Measurements from ENCODE around the gene COL4A2. TPM values are rescaled to one million over a fixed set of nuclear protein-coding genes. Genes with fewer than 3 reads are reported as not detected.

The COL4A2 gene
- total and polyA plus RNA-seq, 2 donors (not counting 1 experiment from before 2014, with no cell fraction given), result 0.17 TPM; not detected in 1

- no peaks in the 10 kb centered on the region for H3K9me3 Mint-ChIP-seq (ENCODE audit: insufficient read depth)
- Histone ChIP-seq H2AFZ (ENCODE audit: insufficient read depth, low read depth, low read length, poor library complexity, severe bottlenecking) (no peak overlapping the region), H3K27ac (ENCODE audit: low read length in 2 of 2) (no peak overlapping the region), H3K9me3 (ENCODE audit: control extremely low read depth in 1 of 3, control insufficient read depth in 2 of 3, insufficient read depth in 1 of 3, low read length in 2 of 3) (no peaks in the 10 kb centered on the region), H3K27me3 (replicated peaks in 1 of 4; ENCODE audit: control extremely low read depth in 1 of 4, control insufficient read depth in 3 of 4, insufficient read depth in 4 of 4, low read length in 3 of 4) (no peaks in the 10 kb centered on the region), H3K79me2 (ENCODE audit: control insufficient read depth, insufficient read depth, low read length) (no peaks in the 10 kb centered on the region), H3K4me3 (ENCODE audit: control extremely low read depth in 1 of 5, extremely low read depth in 1 of 5, insufficient read depth in 1 of 5, low read depth in 2 of 5, low read length in 4 of 5) (no peak overlapping the region), H3K4me1 (ENCODE audit: control insufficient read depth in 2 of 2, insufficient read depth in 2 of 2, low read length in 2 of 2) (no peaks in the 10 kb centered on the region), H4K20me1 (ENCODE audit: control insufficient read depth, insufficient read depth, low read length, poor library complexity, severe bottlenecking) (no peaks in the 10 kb centered on the region), H3K4me2 (replicated peaks; ENCODE audit: low read depth, low read length, poor library complexity, severe bottlenecking) (no peak overlapping the region), H3K9ac (ENCODE audit: low read length) (no peak overlapping the region), H3K36me3 (replicated peaks in 1 of 2; ENCODE audit: control extremely low read depth in 1 of 2, control insufficient read depth in 1 of 2, extremely low read depth in 1 of 2, insufficient read depth in 2 of 2, low read length in 1 of 2) (no peaks in the 10 kb centered on the region)
- WGBS (ENCODE audit: insufficient coverage), result 38% methylated on average over 1 of the region's 5 CpGs
- peaks cover 8% of the 10 kb centered on the region for H3K27me3 Mint-ChIP-seq
- no peak for DNase-seq
- ATAC-seq (ENCODE audit: low read depth), result no peak
- no peaks in the 10 kb centered on the region for H3K4me1 Mint-ChIP-seq
- CTCF ChIA-PET, result no interaction called here
- POLR2A ChIA-PET, result no interaction called here
- no peak overlapping the region for H3K4me3 Mint-ChIP-seq
- intact Hi-C loops (cut with micrococcal nuclease), result no loop called here
- TF ChIP-seq CTCF (IDR thresholded peaks at IDR 0.05), result no peak
- no peak for TF ChIP-seq EZH2 (IDR thresholded peaks at IDR 0.05; ENCODE audit: borderline replicate concordance, insufficient read depth, low read depth, low read length, poor library complexity, severe bottlenecking)
- no peak overlapping the region for H3K27ac Mint-ChIP-seq
Observed at GRCh38 chr13:110271313-110271712, 35.8 kb upstream of the COL4A2 start.

- Mint-ChIP-seq H3K9me3 (ENCODE audit: insufficient read depth) (no peaks in the 10 kb centered on the region), H3K4me1 (no peaks in the 10 kb centered on the region), H3K27me3 (peaks cover 5% of the 10 kb centered on the region), H3K4me3 (no peak overlapping the region), H3K27ac (no peak overlapping the region)
- Histone ChIP-seq H3K27me3 (replicated peaks in 1 of 4; ENCODE audit: control extremely low read depth in 1 of 4, control insufficient read depth in 3 of 4, insufficient read depth in 4 of 4, low read length in 3 of 4) (no peaks in the 10 kb centered on the region), H3K9me3 (ENCODE audit: control extremely low read depth in 1 of 3, control insufficient read depth in 2 of 3, insufficient read depth in 1 of 3, low read length in 2 of 3) (no peaks in the 10 kb centered on the region), H3K36me3 (replicated peaks in 1 of 2; ENCODE audit: control extremely low read depth in 1 of 2, control insufficient read depth in 1 of 2, extremely low read depth in 1 of 2, insufficient read depth in 2 of 2, low read length in 1 of 2) (no peaks in the 10 kb centered on the region), H3K27ac (ENCODE audit: low read length in 2 of 2) (no peak overlapping the region), H3K4me2 (replicated peaks; ENCODE audit: low read depth, low read length, poor library complexity, severe bottlenecking) (no peak overlapping the region), H3K79me2 (ENCODE audit: control insufficient read depth, insufficient read depth, low read length) (no peaks in the 10 kb centered on the region), H4K20me1 (ENCODE audit: control insufficient read depth, insufficient read depth, low read length, poor library complexity, severe bottlenecking) (no peaks in the 10 kb centered on the region), H3K9ac (ENCODE audit: low read length) (no peak overlapping the region), H3K4me1 (ENCODE audit: control insufficient read depth in 2 of 2, insufficient read depth in 2 of 2, low read length in 2 of 2) (no peaks in the 10 kb centered on the region), H2AFZ (ENCODE audit: insufficient read depth, low read depth, low read length, poor library complexity, severe bottlenecking) (no peak overlapping the region), H3K4me3 (ENCODE audit: control extremely low read depth in 1 of 5, extremely low read depth in 1 of 5, insufficient read depth in 1 of 5, low read depth in 2 of 5, low read length in 4 of 5) (no peak overlapping the region)
- ChIA-PET POLR2A (no interaction called here), CTCF (no interaction called here)
- WGBS (ENCODE audit: insufficient coverage), result 76% methylated on average over 3 of the region's 5 CpGs
- no peak for ATAC-seq (ENCODE audit: low read depth)
- intact Hi-C loops (cut with micrococcal nuclease), result no loop called here
- no peak for DNase-seq
- TF ChIP-seq CTCF (IDR thresholded peaks at IDR 0.05) (no peak), EZH2 (IDR thresholded peaks at IDR 0.05; ENCODE audit: borderline replicate concordance, insufficient read depth, low read depth, low read length, poor library complexity, severe bottlenecking) (no peak)
Observed at GRCh38 chr13:110272227-110272626, 34.9 kb upstream of the COL4A2 start.

All from B cell (primary cell).